NT2/D1 (cell line): ENCODE measurements around the gene PSMG2.

Experiments
- SUZ12 ChIP-seq: IDR thresholded peaks from 2 replicates; pipeline ENCODE4 v1.6.1; 2011; ENCODE audit not compliant: insufficient read length, insufficient read depth; ENCODE audit errors: extremely low read depth
- ZNF274 ChIP-seq: IDR thresholded peaks from 2 replicates; pipeline ENCODE4 v1.6.1; 2011; ENCODE audit warnings: mild to moderate bottlenecking, low read depth, low read length

GRCh38 chr18:12768625-12769024 lies 65.8 kb downstream of the PSMG2 start:
- TF ChIP-seq SUZ12 (no peak), ZNF274 (no peak)
